ENCODE measurements around the gene KLHL5.

KLHL5 gene, protein sequence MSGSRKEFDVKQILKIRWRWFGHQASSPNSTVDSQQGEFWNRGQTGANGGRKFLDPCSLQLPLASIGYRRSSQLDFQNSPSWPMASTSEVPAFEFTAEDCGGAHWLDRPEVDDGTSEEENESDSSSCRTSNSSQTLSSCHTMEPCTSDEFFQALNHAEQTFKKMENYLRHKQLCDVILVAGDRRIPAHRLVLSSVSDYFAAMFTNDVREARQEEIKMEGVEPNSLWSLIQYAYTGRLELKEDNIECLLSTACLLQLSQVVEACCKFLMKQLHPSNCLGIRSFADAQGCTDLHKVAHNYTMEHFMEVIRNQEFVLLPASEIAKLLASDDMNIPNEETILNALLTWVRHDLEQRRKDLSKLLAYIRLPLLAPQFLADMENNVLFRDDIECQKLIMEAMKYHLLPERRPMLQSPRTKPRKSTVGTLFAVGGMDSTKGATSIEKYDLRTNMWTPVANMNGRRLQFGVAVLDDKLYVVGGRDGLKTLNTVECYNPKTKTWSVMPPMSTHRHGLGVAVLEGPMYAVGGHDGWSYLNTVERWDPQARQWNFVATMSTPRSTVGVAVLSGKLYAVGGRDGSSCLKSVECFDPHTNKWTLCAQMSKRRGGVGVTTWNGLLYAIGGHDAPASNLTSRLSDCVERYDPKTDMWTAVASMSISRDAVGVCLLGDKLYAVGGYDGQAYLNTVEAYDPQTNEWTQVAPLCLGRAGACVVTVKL

GRCh38 chr4:39062094-39062769, at the start of gene KLHL5:
Gene KLHL5 (plus strand): TSS chr4:39062232. CDS start chr4:39062653, 421 bp downstream.
- peak; percentile 34 for DNase-seq

DNA sequence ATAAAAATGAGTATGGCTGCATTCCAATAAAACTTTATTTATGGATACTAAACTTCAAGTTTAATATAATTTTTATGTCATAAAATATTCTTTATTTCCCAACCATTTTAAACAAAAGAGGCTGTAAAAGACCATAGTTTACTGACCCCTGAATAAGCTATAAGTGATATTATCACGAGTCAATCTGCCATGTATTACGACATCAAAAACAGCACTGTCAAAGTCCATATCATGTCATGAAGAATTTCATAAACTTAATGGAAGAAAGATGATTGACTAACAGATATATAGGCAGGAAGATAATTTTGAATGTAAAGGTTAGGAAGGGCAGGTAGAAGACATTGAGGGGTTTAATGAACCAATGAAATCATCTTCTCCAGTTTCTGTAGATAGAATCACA, 48.0 kb upstream of the KLHL5 start:
- no peak for DNase-seq

- no peak for DNase-seq
Observed at GRCh38 chr4:39020130-39020529, 41.9 kb upstream of the KLHL5 start.

DNA sequence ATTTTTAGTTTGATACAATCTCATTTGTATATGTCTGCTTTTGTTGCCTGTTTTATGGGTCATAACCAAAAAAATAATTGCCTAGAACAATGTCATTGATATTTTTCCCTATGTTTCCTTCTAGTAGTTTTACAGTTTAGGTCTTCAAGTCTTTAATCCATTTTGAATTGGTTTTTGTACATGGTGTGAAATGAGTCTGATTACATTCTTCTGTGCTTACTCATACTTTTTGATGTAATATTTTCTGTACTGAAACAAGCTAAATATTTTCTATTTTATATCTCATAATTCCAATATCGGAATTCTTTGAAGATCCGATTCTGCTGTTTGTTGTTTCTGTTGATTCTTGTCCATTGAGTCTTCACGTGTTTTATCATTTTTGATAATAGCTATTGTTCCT, 40.4 kb upstream of the KLHL5 start:
- DNase-seq = no peak

DNA sequence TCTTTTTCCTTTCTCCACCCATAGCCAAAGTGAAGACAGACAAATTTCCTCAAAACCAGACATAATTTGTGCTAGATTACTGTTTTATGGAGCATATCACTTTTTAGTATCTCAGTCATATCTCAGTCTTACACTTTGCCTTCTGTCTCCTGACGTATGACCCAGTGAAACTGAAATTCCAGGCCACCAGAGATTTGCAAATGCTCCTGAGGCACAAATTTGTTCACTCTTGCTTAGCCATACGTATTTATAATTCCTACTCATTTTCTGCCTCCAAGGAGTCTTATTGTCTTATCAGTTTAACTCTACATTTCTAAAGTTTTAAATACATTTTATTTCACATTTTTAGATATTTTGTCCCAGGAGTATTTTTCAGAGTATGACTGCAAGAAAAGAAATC, 39.8 kb upstream of the KLHL5 start:
- no peak for DNase-seq

- DNase-seq = no peak
Observed at GRCh38 chr4:39023059-39023458, 39.0 kb upstream of the KLHL5 start.

GRCh38 chr4:39024311-39024865, 37.6 kb upstream of the KLHL5 start:
- DNase-seq = no peak

DNA sequence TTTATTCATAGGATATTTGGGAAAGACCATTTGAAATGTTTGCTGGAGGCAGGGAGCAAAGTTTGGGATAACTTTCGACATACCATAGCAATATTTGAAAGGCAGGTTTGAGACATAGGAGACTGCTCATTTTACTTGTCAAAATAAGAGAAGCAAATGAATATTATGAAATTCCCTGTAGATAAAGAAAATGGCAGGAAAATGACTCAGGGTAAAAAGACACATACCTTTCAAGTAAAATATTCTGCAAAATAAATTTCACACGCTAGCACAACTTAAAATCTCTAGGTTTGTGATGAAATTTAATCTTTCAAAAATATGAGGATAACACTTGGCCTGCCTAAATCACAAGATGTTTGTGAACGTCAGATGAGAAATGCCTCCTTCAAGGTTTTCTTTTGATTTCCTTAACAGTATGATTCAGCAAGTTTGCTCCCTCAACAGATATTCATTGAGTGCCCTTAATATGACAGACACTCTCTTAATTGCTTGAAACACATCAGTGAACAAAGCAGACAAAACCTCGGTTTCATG, 36.4 kb upstream of the KLHL5 start:
- DNase-seq = peak; percentile 83

- DNase-seq = peak; percentile 42
Observed at GRCh38 chr4:39026096-39026495, 35.9 kb upstream of the KLHL5 start.

GRCh38 chr4:39029752-39030694, 32.0 kb upstream of the KLHL5 start:
- DNase-seq = peak; percentile 75

- DNase-seq = peak; percentile 50
Observed at GRCh38 chr4:39030725-39031124, 31.3 kb upstream of the KLHL5 start.

GRCh38 chr4:39031590-39032020, 30.4 kb upstream of the KLHL5 start:
- DNase-seq = peak; percentile 45

DNA sequence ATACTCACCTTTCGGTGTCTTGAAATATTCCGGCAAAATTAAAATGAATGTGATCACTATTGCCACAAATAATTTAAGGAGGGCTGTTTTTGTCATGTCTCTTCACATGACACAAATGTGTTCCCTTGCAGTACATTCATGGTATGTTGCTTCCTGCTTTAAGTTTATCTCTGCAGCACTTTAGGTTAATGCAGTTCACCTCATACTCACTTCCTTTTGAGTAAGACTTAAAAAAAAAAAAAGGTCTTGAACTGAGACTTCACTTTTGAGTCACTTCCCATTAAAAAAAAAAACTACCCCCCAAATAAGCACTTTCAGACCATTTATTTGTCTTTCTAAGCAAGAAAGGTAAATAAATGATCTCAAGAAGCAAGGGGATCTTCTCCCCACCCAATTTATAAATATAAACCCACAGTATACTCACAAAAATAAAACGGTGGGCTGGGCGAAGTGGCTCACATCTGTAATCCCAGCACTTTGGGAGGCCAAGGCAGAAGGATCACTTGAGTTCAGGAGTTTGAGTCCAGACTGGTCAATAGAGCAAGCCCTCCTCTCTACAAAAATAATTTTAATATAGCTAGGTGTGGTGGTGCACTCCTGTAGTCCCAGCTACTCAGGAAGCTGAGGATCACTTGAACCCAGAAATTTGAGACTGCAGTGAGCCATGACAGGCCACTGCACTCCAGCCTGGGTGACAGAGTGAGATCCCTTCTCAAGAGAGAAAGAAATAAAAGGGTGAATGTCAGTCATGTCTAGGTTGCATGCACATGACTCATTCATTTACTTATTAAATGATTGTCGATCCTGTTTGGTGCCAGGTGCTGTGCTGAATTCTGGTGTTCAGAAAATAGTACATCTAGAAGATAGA, 29.6 kb upstream of the KLHL5 start, which contains the start of gene TMEM156:
TSS of gene TMEM156 (minus strand) at position 192 of the 868 bp plus-strand sequence. CDS start at position 96, 96 bp downstream.
- DNase-seq = peak; percentile 88

DNA sequence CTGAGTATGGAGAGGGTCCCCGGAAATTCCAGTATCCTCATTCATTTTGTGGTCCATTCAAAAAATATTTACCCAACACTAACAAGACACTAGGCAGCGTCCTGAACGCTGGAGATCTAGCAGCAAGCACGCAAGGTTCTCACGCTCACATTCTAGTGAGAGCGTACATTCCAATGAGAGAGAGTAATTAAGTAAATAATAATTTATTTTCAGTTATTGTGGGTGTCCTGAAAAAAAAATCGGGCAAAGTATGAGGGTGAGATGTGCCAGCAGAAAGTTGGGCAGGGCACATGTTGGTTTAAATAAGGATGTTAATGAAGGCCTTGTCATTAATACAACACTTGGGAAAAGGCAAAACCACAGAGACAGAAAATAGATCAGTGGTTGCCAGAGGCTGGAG, 25.9 kb upstream of the KLHL5 start:
- no peak for DNase-seq

- DNase-seq = no peak
Observed at GRCh38 chr4:39037491-39037825, 24.6 kb upstream of the KLHL5 start.

DNA sequence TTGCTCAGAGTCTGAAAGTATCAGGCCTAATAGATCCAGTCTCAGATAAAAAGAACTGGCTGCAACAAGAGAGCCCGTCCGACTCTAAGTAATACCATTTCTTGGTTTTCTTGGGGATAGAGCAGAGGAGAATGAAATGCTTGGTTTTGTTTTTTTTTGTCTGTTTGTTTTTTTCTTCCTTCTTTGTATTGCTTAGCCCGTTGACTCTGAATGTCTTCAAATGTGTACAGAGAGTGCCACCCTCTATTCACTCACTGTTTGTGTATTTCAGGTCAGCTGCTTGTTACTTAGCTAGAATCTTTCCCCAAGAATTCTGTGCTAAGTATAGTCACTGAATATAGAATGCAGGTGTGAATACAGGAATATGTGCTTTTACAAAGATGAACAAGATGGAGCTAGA, 24.1 kb upstream of the KLHL5 start:
- no peak for DNase-seq

GRCh38 chr4:39039108-39039507, 22.9 kb upstream of the KLHL5 start:
- DNase-seq = no peak

DNA sequence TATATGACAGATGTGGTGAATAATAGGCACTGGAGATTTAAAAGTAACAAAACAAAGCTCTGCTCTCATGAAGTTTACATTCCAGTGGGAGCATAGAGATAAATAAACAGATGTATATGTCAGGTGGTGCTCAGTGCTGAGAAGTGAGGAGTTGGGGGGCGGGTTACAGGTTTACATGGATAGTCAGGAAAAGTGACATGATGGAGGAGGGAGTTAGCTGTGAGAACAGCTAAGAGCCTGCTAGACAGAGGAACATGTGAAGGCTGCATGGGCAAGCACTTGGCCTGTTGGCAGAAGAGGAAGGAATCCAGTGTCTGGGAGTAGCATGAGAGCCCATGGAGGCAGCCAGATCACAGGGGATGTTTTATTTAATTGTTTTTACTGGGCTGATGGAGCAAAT, 19.7 kb upstream of the KLHL5 start:
- no peak for DNase-seq

DNA sequence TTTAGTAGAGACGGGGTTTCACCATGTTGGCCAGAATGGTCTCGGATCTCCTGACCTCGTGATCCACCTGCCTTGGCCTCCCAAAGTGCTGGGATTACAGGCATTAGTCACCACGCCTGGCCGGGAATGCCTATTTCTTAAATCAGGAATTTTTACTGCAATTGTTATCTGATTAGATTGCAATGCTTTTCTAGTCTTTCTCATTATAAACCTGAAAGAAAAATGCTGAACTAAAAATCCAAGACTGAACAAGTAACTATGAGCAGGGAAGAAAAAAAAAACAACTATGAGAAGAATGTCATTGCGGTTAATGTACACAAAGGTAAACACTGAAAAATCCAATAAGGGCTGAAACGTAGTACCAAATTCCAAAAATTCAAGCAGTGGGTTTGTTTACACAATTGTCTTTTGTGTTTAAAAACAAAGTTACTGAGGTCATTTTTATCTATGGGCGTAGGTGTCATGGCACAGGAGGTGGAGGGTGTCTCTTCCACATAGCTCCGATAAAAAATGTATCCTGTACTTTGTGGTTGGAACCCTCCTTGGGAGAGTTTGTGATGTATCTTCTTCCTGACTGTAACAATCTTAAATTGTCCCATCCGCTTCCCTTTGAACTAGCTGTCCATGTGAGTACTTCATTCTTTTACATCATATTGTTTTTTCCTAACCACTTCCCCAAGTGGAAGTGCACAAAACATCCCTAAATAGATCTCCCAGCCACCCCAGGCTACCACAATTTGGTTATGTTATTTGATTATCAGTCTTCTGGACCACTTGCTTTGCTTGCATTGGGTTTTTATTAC, 18.8 kb upstream of the KLHL5 start:
- DNase-seq = peak; percentile 82

DNA sequence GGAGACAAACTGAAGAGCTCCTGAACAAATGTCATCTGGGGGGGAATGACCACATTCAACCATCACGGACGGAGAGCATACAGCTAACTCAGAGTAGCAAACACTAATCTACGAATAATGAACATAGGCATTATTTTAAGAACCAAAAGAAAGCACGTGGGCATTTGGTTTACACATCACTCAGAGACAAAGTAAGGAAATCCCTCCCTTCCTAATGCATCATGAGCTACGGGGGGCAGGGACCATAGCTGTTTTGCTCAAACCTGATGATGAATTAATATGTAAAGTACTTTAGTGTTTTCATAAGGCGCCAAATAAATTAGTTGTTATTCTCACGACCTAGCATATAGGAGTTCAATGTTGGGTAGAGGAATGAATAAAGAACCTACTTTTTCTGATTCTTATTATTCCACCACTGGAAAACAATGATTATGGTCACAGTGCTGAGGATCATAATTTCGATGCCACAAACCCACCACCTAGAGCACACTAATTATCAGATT, 18.1 kb upstream of the KLHL5 start:
- peak; percentile 82 for DNase-seq
